OCI-LY1 (cell line): Measurements from ENCODE around the gene ERAL1.

Experiments used
- H2AFZ ChIP-seq: fragments of 200-600 bp; sonication (generic), shearing (Covaris generic); 2 replicates; pipeline ENCODE4 v1.6.0; 2014; ENCODE audit warnings: antibody characterized with exemption, mild to moderate bottlenecking, low read length
- H3F3A ChIP-seq: fragments of 200-600 bp; sonication (generic), shearing (Covaris generic); 2 replicates; pipeline ENCODE4 v1.6.0; 2014; ENCODE audit warnings: mild to moderate bottlenecking, antibody characterized with exemption, low read length, moderate library complexity; ENCODE audit not compliant: insufficient read depth
- H3K27ac ChIP-seq: fragments of 200-600 bp; sonication (generic); 2 replicates; pipeline ENCODE4 v1.5.1; 2014; ENCODE audit warnings: low read length, mixed run types, mild to moderate bottlenecking, low read depth; ENCODE audit not compliant: poor library complexity, severe bottlenecking
- H3K27me3 ChIP-seq: fragments of 200-600 bp; sonication (generic); 2 replicates; pipeline ENCODE4 v1.6.0; 2014; ENCODE audit warnings: antibody characterized with exemption, mild to moderate bottlenecking, low read length, moderate library complexity; ENCODE audit not compliant: insufficient read depth
- H3K36me3 ChIP-seq: fragments of 200-600 bp; sonication (generic); 2 replicates; pipeline ENCODE4 v1.6.1; 2014; ENCODE audit warnings: mild to moderate bottlenecking, antibody characterized with exemption, low read length, moderate library complexity, mixed read lengths; ENCODE audit not compliant: insufficient read depth
- H3K4me1 ChIP-seq: fragments of 200-600 bp; sonication (generic); 2 replicates; pipeline ENCODE4 v1.5.1; 2014; ENCODE audit warnings: mild to moderate bottlenecking, low read length, moderate library complexity; ENCODE audit not compliant: insufficient read depth, severe bottlenecking
- H3K4me2 ChIP-seq: fragments of 200-600 bp; sonication (generic), shearing (Covaris generic); 2 replicates; pipeline ENCODE4 v1.6.1; 2014; ENCODE audit warnings: low read length
- H3K4me3 ChIP-seq: fragments of 200-600 bp; sonication (generic); 2 replicates; pipeline ENCODE4 v1.5.1; 2014; ENCODE audit warnings: low read length, low read depth, mild to moderate bottlenecking, mixed read lengths; ENCODE audit not compliant: poor library complexity, severe bottlenecking
- H3K79me2 ChIP-seq: fragments of 200-600 bp; shearing (Covaris generic); 2 replicates; pipeline ENCODE4 v1.6.1; 2016; ENCODE audit warnings: mixed run types, low read length, mixed read lengths; ENCODE audit not compliant: insufficient read depth
- H3K9ac ChIP-seq: fragments of 200-600 bp; sonication (generic), shearing (Covaris generic); 2 replicates; pipeline ENCODE4 v1.6.1; 2014; ENCODE audit warnings: mild to moderate bottlenecking, low read length, mixed read lengths
- H3K9me2 ChIP-seq: fragments of 200-600 bp; sonication (generic), shearing (Covaris generic); 2 replicates; pipeline ENCODE4 v1.6.1; 2014; ENCODE audit warnings: low read depth, mild to moderate bottlenecking, low read length, mixed read lengths
- H3K9me3 ChIP-seq: fragments of 200-600 bp; shearing (Covaris generic); 2 replicates; pipeline ENCODE4 v1.6.1; 2014; ENCODE audit warnings: low read length, mixed read lengths
- H4K20me1 ChIP-seq: fragments of 200-600 bp; sonication (generic), shearing (Covaris generic); 2 replicates; pipeline ENCODE4 v1.6.0; 2016; ENCODE audit warnings: mild to moderate bottlenecking, low read length; ENCODE audit not compliant: insufficient read depth
- EZH2 ChIP-seq: fragments of 200-600 bp; sonication (generic), shearing (Covaris generic); IDR thresholded peaks from 2 replicates; pipeline ENCODE4 v1.8.0; 2017; ENCODE audit warnings: borderline replicate concordance, mixed run types, mild to moderate bottlenecking, antibody characterized with exemption, low read length, moderate library complexity, mixed read lengths
- TF ChIP-seq, protein P1 (sequence below): fragments of 200-600 bp; sonication (generic), shearing (Covaris generic); IDR thresholded peaks from 2 replicates; pipeline ENCODE4 v1.5.1; 2017; ENCODE audit warnings: mild to moderate bottlenecking, antibody characterized with exemption, low read length, moderate library complexity, mixed read lengths

ERAL1 gene

DNA sequence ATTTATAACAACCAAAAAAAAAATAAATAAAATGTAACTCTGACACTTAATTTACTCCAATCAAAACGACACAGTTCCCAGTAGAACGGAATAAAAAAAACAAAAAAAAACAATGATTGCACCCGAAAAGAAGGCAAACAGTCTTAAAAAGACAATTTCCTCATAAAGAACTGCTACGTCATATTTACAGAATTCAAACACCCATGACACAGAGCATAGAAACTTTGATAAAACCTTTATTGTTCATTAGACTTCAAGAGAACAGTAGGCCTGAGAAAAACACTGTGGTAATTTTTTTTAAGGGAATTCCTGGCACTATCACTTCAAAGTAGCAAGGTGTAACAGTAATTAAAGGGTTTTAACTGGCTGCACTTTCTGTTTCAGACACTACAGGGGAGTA is 38.3 kb upstream of the ERAL1 start:
- peaks cover 17% of the 10 kb centered on the region for H3K4me1 ChIP-seq
- H3K9me3 ChIP-seq = no peaks in the 10 kb centered on the region
- H3K79me2 ChIP-seq = peaks cover 60% of the 10 kb centered on the region
- H3K4me2 ChIP-seq = no peak overlapping the region
- TF ChIP-seq, protein P1, sequence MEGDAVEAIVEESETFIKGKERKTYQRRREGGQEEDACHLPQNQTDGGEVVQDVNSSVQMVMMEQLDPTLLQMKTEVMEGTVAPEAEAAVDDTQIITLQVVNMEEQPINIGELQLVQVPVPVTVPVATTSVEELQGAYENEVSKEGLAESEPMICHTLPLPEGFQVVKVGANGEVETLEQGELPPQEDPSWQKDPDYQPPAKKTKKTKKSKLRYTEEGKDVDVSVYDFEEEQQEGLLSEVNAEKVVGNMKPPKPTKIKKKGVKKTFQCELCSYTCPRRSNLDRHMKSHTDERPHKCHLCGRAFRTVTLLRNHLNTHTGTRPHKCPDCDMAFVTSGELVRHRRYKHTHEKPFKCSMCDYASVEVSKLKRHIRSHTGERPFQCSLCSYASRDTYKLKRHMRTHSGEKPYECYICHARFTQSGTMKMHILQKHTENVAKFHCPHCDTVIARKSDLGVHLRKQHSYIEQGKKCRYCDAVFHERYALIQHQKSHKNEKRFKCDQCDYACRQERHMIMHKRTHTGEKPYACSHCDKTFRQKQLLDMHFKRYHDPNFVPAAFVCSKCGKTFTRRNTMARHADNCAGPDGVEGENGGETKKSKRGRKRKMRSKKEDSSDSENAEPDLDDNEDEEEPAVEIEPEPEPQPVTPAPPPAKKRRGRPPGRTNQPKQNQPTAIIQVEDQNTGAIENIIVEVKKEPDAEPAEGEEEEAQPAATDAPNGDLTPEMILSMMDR = no peak
- no peak for TF ChIP-seq EZH2
- H3K9me2 ChIP-seq = no peaks in the 10 kb centered on the region
- no peaks in the 10 kb centered on the region for H3F3A ChIP-seq
- H3K36me3 ChIP-seq = no peaks in the 10 kb centered on the region
- no peak overlapping the region for H3K27ac ChIP-seq
- no peaks in the 10 kb centered on the region for H3K27me3 ChIP-seq
- H3K9ac ChIP-seq = no peak overlapping the region
- H4K20me1 ChIP-seq = no peaks in the 10 kb centered on the region
- no peak overlapping the region for H2AFZ ChIP-seq
- H3K4me3 ChIP-seq = no peak overlapping the region

DNA sequence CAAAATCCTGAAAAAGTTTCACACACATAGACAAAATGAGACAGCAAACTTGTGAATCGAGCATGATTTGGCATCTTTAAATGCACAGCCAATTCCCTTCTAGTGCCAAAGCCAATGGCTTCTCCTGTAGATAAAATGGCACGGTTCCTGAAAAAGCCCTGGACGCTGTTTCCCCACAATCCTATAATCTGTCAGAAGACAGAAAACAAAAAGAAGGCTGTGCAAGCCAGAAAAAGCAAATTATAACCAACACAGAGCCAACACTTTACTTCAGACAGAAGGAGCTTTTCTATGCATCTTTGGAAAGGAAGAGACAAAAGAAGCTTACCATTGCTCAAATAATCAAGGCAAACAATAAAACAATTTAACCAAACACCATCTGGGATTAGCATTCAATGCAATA is 36.0 kb upstream of the ERAL1 start:
- Histone ChIP-seq H3K4me1 (peaks cover 10% of the 10 kb centered on the region), H3K9me3 (no peaks in the 10 kb centered on the region), H3K4me2 (no peak overlapping the region), H3F3A (no peaks in the 10 kb centered on the region), H4K20me1 (no peaks in the 10 kb centered on the region), H3K79me2 (peaks cover 56% of the 10 kb centered on the region), H3K27ac (no peak overlapping the region), H3K9ac (no peak overlapping the region), H2AFZ (no peak overlapping the region), H3K27me3 (no peaks in the 10 kb centered on the region), H3K36me3 (no peaks in the 10 kb centered on the region), H3K9me2 (no peaks in the 10 kb centered on the region), H3K4me3 (no peak overlapping the region)
- TF ChIP-seq, protein P1 = no peak
- TF ChIP-seq EZH2 = no peak

DNA sequence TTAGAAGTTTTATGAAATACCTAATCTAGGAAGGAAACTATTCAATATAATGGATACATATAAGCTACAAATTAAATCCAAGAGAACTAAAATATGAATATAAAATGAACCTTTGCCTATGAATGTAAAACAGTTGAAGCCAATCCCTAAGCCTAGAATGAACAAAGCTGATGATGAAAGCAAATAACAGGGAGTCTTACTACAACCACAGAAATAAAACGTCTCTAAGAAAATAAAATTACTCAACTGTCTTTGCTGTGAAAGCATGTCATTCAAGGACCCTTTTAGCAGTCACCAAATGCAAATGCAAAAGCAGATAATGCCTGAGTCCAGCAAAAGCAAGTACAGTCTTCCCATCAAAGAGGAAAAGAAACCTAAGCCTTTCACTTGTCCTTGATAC is 35.2 kb upstream of the ERAL1 start:
- Histone ChIP-seq H3K4me2 (no peak overlapping the region), H3K9ac (no peak overlapping the region), H3K9me3 (no peaks in the 10 kb centered on the region), H3K4me3 (no peak overlapping the region), H3F3A (0 out of 2 replicates have a peak, but pooled peaks cover 2% of the 10 kb centered on the region), H2AFZ (no peak overlapping the region), H3K9me2 (no peaks in the 10 kb centered on the region), H4K20me1 (no peaks in the 10 kb centered on the region), H3K27ac (peak overlapping the region; percentile 10), H3K79me2 (peaks cover 53% of the 10 kb centered on the region), H3K36me3 (no peaks in the 10 kb centered on the region), H3K27me3 (no peaks in the 10 kb centered on the region), H3K4me1 (peaks cover 10% of the 10 kb centered on the region)
- TF ChIP-seq, protein P1 = no peak
- TF ChIP-seq EZH2 = no peak
